SK-N-DZ (cell line): ENCODE measurements around the gene ITPR1.

Experiments used
- DNase-seq: peaks from one replicate; pipeline ENCODE4 v3.0.0-alpha.2; 2015; ENCODE audit warnings: low spot score

Gene ITPR1

GRCh38 chr3:4478261-4478660 is 14.9 kb upstream of the ITPR1 start:
- no peak for DNase-seq

DNA sequence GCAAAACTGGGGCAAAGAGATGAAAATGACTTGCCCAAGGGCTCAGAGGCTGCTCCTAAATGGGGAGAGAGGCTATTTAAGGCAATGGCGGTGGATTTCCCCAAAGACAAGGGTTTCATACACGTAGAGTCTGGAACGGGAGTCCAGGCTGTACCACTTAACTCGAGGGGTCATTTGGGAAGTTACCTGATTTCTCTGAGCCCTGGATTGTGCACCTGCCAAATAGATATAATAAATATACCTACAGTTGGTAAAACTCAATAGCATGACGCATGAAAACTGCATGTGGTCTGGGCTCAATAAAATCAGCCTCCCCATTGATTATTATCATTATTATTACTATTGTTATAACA is 1.3 kb upstream of the ITPR1 start:
- DNase-seq: no peak

DNA sequence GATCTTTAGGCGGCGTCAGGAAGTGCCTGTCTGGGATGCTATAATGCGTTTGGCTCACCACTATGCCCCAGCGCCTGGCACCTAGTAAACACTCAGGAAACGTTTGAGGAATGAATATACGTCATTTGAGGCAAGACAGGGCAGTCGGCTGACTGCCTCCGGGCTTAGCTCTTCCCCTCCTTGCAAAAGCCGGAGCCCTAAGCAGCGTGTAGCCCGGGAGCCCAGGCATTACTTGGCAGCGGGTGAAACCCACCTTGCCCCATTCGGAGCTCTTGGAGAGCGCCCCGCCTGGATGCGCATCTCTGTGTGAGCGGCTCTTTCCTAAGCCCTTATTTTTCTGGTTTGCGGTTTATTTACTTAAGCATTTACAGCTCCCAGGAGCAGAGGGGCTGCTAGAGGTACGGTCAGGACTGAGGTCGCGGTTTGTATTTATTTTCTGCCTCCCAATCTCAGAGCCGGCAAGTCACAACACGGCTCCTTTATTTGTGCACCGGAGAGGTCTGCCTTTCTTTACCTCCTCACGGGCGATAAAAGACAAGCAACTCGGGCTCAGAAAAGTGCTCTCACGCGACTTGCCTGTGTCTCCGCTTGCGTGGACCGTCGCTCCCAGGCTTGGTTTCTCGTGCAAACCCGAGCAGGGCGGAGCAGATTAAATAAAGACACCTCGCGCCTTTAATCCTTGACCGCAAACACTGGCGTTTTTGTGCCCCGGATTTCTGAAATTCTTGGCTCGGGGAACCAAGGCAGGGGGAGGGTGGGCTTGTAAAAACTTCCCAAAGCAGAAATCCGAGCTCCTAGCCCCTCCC is 737 bp upstream of the ITPR1 start:
- peak; percentile 72 for DNase-seq

DNA sequence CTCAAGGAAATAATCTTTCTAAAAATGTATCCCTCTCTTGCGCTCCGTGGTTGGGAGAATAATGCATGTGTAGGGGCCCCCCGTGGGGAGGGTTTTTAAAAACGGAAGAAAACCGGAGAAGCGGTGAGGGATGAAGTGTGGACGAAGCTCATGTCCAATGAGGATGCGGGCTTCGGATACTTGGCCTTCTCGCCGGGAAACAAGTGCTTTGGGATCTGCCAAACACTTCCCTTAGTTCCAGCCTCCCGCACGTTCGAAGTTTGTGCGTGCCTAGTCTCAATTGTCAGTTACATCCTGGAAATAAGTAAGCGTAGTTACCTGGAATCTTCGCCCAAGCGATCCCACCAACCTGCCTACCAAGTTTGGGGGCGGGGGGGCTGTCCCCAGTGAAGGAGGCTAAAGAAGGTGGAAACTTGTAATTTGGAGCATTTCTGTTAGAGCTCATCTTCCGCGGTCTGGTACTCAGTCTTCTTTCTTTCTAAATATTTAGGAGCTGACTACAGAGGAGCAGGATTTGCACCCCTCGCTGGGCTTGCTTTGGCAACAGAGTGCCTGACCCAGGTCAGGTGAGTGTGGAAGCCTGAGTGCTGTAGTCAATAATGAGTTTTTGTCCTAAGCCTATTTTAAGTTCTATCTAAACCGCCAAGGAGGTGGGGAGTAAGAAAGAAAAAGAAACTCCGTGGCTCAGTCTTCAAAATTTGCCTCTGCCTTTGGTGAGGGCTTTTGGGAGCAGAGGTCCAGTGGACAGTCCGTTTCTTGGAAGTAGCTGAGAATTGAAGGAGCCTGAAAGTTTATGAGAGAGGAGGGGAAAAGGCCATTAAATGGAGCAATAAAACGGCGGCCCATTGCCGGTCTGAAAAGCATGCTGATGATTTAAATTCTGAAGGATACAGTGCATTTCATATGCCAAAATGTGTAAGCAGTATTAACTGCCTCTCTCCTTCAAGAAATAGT is 1.1 kb downstream of the ITPR1 start:
- DNase-seq: peak; percentile 54

GRCh38 chr3:4494895-4495264 is 1.7 kb downstream of the ITPR1 start:
- DNase-seq: no peak

DNA sequence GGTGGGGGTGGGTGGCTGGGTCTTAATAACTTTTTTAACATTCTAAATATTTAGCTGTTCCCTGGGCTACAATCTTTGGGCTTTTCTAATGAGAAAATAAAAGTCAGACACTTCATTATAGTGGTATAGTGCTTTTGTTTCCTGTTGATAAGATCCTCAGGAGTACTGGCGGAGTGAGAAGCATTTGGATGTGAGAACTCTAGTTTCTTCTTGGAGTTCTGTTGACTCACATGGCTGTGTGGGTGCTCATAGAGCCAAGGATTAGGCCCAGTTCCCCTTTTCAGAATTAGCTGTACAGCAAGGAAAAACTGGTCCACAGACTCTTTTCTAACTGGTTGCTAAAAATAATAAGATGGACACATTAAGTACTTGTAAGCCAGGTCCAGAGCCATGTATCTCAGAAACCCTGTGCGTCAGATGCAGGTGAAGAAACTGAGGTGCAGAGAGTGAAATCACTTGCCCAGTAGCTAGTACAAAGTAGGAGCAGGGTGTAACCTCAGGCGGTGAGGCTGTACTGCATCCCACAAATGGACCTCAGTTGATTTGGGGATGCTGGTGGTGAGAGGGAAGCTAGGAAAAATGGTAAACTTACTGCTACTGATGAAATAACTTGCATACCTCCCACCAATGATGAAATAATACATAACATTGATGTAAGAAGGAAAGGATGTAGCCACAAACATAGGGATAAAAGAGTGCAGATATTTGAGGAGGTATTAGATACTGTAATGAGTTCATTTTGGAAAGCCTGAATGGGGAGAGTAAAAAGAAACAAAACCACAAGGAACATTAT is 2.3 kb downstream of the ITPR1 start:
- DNase-seq: no peak

DNA sequence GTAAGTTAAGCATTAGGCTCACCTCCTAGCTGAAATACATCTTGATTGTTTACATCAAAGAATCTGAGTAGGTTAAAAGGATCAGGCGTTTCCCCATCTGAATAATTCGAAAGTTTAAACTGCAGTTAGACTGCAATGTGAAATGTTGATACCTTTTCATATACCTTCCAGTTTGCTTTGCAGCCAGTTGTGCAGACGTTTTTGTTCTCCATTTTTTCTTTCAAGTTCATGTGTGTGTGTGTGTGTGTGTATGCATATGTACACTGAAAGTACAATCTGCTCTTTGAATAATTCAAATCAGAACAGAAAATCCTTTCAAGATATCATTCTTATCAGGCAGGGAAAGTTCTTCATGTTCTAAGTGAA is 2.9 kb downstream of the ITPR1 start:
- DNase-seq: no peak

DNA sequence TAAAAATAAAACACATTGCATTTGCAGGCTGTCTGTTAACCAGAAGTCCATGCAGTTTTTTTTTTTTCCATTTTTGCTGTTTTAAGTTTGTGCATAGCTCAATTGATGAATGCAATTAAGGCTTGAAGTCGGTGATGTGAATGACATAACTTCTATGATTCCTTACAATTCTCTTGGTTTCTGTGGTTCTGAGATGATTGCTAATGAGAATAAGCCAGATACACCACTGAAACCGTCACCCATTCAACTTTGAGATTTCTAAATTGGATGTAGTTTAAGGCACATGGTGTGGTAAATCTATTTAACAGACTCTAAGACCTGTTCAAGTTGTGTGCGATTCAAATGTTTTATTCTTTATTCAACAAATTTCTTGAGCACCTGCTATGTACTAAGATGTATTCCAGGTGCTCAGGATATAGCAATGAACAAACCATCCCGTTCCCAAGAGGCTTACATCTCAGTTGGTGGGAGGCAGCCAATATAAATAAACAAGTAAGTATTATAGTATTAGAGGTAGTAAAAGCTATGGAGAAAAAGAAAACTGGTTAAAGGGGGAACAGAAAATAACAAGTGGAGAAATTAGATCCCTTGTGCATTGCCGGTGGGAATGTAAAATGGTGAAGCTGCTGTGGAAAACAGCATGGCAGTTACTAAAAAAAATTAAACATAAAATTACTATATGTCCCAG is 4.0 kb downstream of the ITPR1 start:
- DNase-seq: no peak

DNA sequence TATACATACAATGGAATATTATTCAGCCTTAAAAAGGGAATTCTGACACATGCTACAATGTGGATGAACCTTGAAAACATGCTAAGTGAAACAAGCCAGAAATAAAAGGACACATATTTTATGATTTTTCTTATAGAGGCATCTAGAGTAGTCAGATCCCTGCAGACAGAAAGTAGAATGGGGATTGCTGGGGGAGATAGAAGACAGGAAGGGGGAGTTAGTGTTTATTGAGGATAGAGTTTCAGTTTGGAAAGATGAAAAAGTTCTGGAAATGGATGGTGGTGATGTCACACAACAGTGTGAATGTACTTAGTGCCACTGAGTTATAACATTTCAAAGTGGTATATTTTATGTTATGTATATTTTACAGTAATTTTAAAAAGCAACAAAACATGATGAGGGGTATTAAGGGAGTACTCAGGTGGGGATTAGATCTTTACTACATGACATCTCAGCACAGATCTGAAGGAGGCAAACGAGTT is 4.7 kb downstream of the ITPR1 start:
- no peak for DNase-seq

- no peak for DNase-seq
Observed at GRCh38 chr3:4498446-4498845, 5.3 kb downstream of the ITPR1 start.

DNA sequence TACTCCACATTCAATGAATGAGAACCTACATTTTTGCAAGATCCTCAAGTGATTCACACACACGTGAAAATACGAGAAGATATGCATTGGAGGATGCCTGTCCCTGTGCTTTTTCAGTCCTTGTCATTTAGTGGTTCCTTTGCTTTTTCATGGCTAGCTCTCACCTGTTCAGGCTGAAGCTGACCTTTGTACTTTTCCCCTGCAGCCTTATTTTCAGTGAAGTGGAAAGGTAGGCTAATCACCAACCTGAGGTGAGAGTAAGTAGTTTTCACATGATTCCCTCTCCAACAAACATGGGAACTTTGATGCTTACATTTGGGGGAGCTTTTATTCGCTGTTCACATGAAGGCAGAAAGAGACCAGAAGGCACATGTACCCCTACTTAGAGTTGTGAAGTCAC is 8.3 kb downstream of the ITPR1 start:
- DNase-seq: no peak

DNA sequence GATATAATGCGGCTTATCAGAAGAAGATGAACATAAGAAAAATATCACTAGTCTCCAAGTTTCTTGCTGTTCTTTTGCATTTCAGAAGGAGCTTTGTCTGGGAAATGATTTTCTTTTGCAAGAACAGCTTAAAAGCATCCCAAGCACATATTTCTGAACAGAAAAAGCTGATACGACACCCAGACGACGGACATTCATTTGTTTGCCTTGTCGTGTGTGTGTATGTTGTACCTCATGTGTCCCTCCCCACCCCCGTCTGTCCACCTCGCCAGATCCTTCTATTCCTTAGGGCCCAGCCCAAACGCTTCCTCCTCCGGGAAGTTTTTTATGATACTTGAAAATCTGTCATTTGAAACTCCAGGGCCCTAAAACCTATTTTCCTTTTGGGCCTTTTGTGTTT is 8.8 kb downstream of the ITPR1 start:
- no peak for DNase-seq

GRCh38 chr3:4503050-4503449 is 9.9 kb downstream of the ITPR1 start:
- no peak for DNase-seq

DNA sequence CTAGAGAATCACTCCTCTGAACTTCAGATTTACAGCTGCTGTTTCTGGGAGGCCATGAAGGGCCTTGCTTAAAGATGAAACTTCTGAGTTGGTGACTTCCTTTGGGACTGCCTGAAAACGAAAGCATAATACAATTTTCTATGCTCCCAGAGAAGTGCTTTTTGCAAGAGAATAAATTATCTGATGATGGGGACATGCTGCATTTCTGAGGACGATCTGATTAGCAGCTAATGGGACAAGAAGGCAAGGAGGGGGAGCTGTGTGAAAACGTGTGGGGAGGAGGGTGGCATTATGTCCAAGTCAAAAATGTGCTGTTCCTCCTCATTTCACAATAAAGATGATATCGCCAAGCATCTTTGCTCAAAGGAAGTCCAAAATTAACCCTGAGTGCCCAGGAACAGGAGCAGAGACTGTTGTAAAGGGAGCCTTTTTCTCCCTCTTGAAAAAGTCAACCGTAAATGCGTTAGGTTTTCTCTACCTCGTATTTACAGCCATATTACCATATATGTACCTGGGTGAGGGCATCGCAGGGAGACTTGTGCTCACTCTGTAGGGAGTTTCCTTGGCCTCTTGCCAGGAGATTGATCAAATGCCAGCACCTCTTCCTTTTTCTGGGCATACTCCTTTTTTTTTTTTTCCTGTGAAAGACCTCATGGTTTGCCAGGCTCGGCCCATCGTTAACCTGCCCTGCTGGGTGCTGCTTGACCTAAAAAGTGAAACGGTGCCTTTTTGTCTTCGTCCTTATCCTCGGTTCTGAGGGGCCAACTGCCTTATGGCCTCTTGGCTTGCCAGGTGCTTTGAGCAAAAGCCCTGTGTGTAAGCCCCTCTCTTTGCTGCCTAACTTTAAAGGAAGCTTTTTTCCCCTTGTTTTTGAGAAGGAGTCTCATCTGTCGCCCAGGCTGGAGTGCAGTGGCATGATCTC is 11.5 kb downstream of the ITPR1 start:
- peak; percentile 88 for DNase-seq

GRCh38 chr3:4505688-4506558 is 12.8 kb downstream of the ITPR1 start:
- no peak for DNase-seq

DNA sequence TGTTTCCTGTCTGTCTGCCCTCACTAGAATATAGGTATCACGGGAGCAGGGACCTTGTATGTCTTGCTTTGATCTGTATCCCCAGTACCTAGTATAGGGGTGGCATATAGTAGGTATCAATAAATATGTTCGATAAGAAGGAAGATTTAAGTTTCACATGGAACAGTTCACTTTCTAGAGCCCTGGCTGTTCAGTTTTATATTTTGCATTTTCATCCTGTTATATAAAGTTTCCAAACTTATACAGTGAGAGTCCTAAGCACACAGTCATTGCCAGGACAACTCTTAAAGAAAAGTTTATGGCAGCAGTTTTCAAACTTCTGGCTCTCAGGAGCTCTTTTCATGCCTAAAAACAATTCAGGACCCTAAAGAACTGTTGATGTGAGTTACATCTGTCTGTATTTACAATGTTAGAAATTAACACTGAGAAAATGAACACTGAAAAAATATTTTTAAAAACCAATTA is 13.4 kb downstream of the ITPR1 start:
- DNase-seq: no peak

GRCh38 chr3:4507024-4507596 is 14.0 kb downstream of the ITPR1 start:
- DNase-seq: peak; percentile 50

GRCh38 chr3:4508048-4508981 is 15.2 kb downstream of the ITPR1 start:
- DNase-seq: no peak
